ENCODE measurements around the gene C1QC. TPM values are rescaled to one million over a fixed set of nuclear protein-coding genes. Genes with fewer than 3 reads are reported as not detected.
A peak's percentile ranks its signal among the peaks of the same experiment; 100 is the strongest.

Gene C1QC
- total RNA-seq, 1 donor from 2014 or later = not detected

DNA sequence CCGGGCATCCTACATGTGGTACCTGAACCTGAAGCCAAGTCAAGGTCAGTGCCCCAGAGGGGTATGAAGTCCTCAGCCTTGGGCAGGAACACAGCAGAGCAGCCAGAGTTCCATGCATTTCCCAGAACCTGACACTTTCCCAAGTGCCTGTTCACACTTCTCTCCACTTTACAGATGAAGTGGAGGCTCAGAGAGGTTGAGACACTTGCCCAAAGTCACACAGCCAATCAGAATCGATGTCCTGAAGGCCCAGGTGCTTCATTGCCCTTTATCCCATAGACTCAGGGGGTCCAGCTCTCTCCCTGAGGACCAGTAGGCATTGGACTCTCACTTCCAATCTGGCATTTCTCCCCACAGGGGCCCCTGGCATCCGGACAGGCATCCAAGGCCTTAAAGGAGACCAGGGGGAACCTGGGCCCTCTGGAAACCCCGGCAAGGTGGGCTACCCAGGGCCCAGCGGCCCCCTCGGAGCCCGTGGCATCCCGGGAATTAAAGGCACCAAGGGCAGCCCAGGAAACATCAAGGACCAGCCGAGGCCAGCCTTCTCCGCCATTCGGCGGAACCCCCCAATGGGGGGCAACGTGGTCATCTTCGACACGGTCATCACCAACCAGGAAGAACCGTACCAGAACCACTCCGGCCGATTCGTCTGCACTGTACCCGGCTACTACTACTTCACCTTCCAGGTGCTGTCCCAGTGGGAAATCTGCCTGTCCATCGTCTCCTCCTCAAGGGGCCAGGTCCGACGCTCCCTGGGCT is 4.8 kb upstream of the C1QC start:
- DNase-seq (ENCODE audit: extremely low spot score, unreplicated experiment) = no peak
- no peaks in the 10 kb centered on the region for H3K4me1 Mint-ChIP-seq (ENCODE audit: unreplicated experiment)
- H3K36me3 Mint-ChIP-seq (ENCODE audit: unreplicated experiment) = no peaks in the 10 kb centered on the region
- H3K27ac Mint-ChIP-seq (ENCODE audit: unreplicated experiment) = no peak overlapping the region
- no peak overlapping the region for H3K4me3 Mint-ChIP-seq (ENCODE audit: unreplicated experiment)
- peaks cover 16% of the 10 kb centered on the region for H3K27me3 Mint-ChIP-seq (ENCODE audit: unreplicated experiment)
- H3K9me3 Mint-ChIP-seq (ENCODE audit: unreplicated experiment) = no peaks in the 10 kb centered on the region
- TF ChIP-seq, protein P1, sequence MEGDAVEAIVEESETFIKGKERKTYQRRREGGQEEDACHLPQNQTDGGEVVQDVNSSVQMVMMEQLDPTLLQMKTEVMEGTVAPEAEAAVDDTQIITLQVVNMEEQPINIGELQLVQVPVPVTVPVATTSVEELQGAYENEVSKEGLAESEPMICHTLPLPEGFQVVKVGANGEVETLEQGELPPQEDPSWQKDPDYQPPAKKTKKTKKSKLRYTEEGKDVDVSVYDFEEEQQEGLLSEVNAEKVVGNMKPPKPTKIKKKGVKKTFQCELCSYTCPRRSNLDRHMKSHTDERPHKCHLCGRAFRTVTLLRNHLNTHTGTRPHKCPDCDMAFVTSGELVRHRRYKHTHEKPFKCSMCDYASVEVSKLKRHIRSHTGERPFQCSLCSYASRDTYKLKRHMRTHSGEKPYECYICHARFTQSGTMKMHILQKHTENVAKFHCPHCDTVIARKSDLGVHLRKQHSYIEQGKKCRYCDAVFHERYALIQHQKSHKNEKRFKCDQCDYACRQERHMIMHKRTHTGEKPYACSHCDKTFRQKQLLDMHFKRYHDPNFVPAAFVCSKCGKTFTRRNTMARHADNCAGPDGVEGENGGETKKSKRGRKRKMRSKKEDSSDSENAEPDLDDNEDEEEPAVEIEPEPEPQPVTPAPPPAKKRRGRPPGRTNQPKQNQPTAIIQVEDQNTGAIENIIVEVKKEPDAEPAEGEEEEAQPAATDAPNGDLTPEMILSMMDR (IDR thresholded peaks at IDR 0.05) = no peak

DNA sequence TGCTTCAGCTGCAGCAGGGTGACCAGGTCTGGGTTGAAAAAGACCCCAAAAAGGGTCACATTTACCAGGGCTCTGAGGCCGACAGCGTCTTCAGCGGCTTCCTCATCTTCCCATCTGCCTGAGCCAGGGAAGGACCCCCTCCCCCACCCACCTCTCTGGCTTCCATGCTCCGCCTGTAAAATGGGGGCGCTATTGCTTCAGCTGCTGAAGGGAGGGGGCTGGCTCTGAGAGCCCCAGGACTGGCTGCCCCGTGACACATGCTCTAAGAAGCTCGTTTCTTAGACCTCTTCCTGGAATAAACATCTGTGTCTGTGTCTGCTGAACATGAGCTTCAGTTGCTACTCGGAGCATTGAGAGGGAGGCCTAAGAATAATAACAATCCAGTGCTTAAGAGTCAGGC is 4.1 kb upstream of the C1QC start:
- TF ChIP-seq, protein P1 (IDR thresholded peaks at IDR 0.05) = no peak
- no peak overlapping the region for H3K27ac Mint-ChIP-seq (ENCODE audit: unreplicated experiment)
- peaks cover 11% of the 10 kb centered on the region for H3K27me3 Mint-ChIP-seq (ENCODE audit: unreplicated experiment)
- DNase-seq (ENCODE audit: extremely low spot score, unreplicated experiment) = no peak
- no peaks in the 10 kb centered on the region for H3K4me1 Mint-ChIP-seq (ENCODE audit: unreplicated experiment)
- H3K4me3 Mint-ChIP-seq (ENCODE audit: unreplicated experiment) = no peak overlapping the region
- no peaks in the 10 kb centered on the region for H3K36me3 Mint-ChIP-seq (ENCODE audit: unreplicated experiment)
- H3K9me3 Mint-ChIP-seq (ENCODE audit: unreplicated experiment) = no peaks in the 10 kb centered on the region

DNA sequence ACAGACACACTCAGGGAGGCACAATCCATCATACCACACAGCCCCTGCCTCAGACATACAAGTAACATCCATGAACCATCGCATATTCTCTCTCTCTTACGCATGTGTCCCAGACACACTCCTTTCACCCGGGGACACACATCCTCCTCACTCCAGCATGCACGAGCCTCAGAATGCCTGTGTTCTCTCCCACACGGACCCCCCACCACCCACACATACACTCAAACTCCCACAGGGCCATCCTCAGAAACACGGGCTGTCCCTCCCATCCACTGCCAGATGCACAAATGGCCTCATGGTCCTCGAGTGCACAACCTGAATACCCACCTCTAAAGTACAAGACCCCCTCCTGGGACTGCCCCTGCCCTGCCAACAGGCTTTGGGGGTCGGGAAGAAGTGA is 2.2 kb upstream of the C1QC start:
- no peaks in the 10 kb centered on the region for H3K4me1 Mint-ChIP-seq (ENCODE audit: unreplicated experiment)
- H3K27ac Mint-ChIP-seq (ENCODE audit: unreplicated experiment) = no peak overlapping the region
- no peak for DNase-seq (ENCODE audit: extremely low spot score, unreplicated experiment)
- H3K4me3 Mint-ChIP-seq (ENCODE audit: unreplicated experiment) = no peak overlapping the region
- TF ChIP-seq, protein P1 (IDR thresholded peaks at IDR 0.05) = no peak
- H3K9me3 Mint-ChIP-seq (ENCODE audit: unreplicated experiment) = no peaks in the 10 kb centered on the region
- no peaks in the 10 kb centered on the region for H3K36me3 Mint-ChIP-seq (ENCODE audit: unreplicated experiment)
- peaks cover 12% of the 10 kb centered on the region for H3K27me3 Mint-ChIP-seq (ENCODE audit: unreplicated experiment)

DNA sequence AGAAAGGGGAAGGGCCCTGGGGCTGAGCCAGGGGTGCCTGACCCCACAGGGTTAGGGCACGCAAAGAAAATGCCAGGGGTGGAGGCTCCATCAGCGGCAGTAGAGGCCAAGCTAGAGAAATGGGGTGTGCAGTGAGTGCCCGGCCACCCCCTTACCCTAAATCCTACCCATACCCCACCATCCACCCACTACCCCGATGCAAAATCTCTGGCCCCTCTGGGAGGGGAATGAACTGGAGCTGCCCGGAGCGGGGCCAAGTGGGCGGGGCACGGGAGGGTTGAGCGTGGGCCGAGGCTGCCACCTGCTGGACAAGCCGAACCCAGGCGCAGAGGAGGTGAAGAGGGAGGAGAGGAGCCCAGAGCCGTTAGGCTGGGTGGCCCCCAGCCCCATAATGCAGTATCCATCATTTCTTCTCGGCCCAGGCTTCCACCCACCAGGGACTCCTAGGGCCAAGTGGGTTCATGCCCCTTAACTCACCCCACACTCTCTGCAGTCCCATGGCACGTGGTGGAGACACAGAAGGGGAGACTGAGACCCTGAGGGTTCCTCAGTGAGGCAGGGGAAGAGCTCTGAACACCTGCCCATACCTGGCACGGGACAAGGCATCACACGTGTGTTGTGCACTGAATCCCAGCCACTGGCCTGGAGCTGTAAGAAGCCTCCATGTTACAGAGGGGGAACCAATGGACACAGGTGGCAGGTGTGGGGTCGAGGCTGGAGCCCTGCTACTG is 1.4 kb upstream of the C1QC start:
- H3K27ac Mint-ChIP-seq (ENCODE audit: unreplicated experiment) = no peak overlapping the region
- H3K9me3 Mint-ChIP-seq (ENCODE audit: unreplicated experiment) = no peaks in the 10 kb centered on the region
- peaks cover 7% of the 10 kb centered on the region for H3K27me3 Mint-ChIP-seq (ENCODE audit: unreplicated experiment)
- H3K36me3 Mint-ChIP-seq (ENCODE audit: unreplicated experiment) = no peaks in the 10 kb centered on the region
- TF ChIP-seq, protein P1 (IDR thresholded peaks at IDR 0.05) = peak; percentile 98
- no peaks in the 10 kb centered on the region for H3K4me1 Mint-ChIP-seq (ENCODE audit: unreplicated experiment)
- peak; percentile 93 for DNase-seq (ENCODE audit: extremely low spot score, unreplicated experiment)
- no peak overlapping the region for H3K4me3 Mint-ChIP-seq (ENCODE audit: unreplicated experiment)

DNA sequence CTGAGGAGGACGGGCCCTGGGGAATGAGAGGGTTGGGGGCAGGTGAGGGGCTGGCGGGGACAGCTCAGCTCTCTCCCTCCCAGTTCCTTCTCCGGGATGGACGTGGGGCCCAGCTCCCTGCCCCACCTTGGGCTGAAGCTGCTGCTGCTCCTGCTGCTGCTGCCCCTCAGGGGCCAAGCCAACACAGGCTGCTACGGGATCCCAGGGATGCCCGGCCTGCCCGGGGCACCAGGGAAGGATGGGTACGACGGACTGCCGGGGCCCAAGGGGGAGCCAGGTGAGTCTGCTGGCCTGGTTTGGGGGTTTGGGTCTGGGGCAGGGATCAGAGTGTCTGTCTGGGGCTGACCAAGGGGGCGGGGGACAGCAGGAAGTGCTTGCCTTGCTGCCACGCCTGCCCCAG is 495 bp downstream of the C1QC start:
- H3K27ac Mint-ChIP-seq (ENCODE audit: unreplicated experiment) = no peak overlapping the region
- H3K9me3 Mint-ChIP-seq (ENCODE audit: unreplicated experiment) = no peaks in the 10 kb centered on the region
- DNase-seq (ENCODE audit: extremely low spot score, unreplicated experiment) = no peak
- TF ChIP-seq, protein P1 (IDR thresholded peaks at IDR 0.05) = no peak
- no peaks in the 10 kb centered on the region for H3K36me3 Mint-ChIP-seq (ENCODE audit: unreplicated experiment)
- H3K4me1 Mint-ChIP-seq (ENCODE audit: unreplicated experiment) = no peaks in the 10 kb centered on the region
- no peak overlapping the region for H3K4me3 Mint-ChIP-seq (ENCODE audit: unreplicated experiment)
- H3K27me3 Mint-ChIP-seq (ENCODE audit: unreplicated experiment) = peaks cover 8% of the 10 kb centered on the region
